Lung (tissue), 12 donors: Measurements from ENCODE around the gene ZCRB1. TPM values are rescaled to one million over a fixed set of nuclear protein-coding genes. Genes with fewer than 3 reads are reported as not detected.

Source experiments
- ATAC-seq: fragments of 200-7000 bp; cut with Tn5 transposase; one replicate; pipeline ENCODE4 v1.9.1; 2020; ENCODE audit warnings: moderate number of reproducible peaks; ENCODE audit not compliant: insufficient read depth, low FRiP score
- DNase-seq, 3 donors: peaks; one replicate each; pipeline ENCODE4 v3.0.0-alpha.2; 2013 to 2017
- H3K27ac ChIP-seq, 2 donors: one replicate each; pipeline ENCODE4 v1.5.1; 2013; ENCODE audit warnings: mild to moderate bottlenecking in 2 of 2, moderate library complexity in 2 of 2, control low read depth in 1 of 2, inconsistent platforms in 1 of 2, low read depth in 1 of 2, low read length in 1 of 2
- H3K27me3 ChIP-seq, 3 donors: one replicate each; pipeline ENCODE4 v1.5.1; 2013; ENCODE audit warnings: low read length in 2 of 3; ENCODE audit not compliant: control insufficient read depth in 3 of 3, insufficient read depth in 3 of 3
- H3K36me3 ChIP-seq, 4 donors: one replicate each; pipeline ENCODE4 v1.5.1; 2013; ENCODE audit warnings: low read length in 4 of 4, mild to moderate bottlenecking in 1 of 4, moderate library complexity in 1 of 4; ENCODE audit not compliant: control insufficient read depth in 4 of 4, insufficient read depth in 4 of 4
- H3K4me1 ChIP-seq, 5 donors: one replicate each; pipeline ENCODE4 v1.5.1; 2013; ENCODE audit warnings: low read length in 5 of 5, mild to moderate bottlenecking in 2 of 5, moderate library complexity in 1 of 5; ENCODE audit not compliant: control insufficient read depth in 5 of 5, insufficient read depth in 5 of 5
- H3K4me3 ChIP-seq: one replicate; pipeline ENCODE4 v1.5.1; 2013; ENCODE audit warnings: mild to moderate bottlenecking, control low read depth, moderate library complexity
- H3K9ac ChIP-seq, 2 donors: one replicate each; pipeline ENCODE4 v1.5.1; 2013; ENCODE audit warnings: low read length in 2 of 2, control low read depth in 1 of 2; ENCODE audit not compliant: insufficient read depth in 1 of 2
- H3K9me3 ChIP-seq, 4 donors: one replicate each; pipeline ENCODE4 v1.5.1; 2013; ENCODE audit warnings: low read length in 3 of 4, mild to moderate bottlenecking in 1 of 4, moderate library complexity in 1 of 4; ENCODE audit not compliant: control insufficient read depth in 4 of 4, insufficient read depth in 3 of 4
- WGBS, 2 donors: extraction: QIAGEN DNeasy Blood & Tissue Kit; methylation state at CpG; one replicate each; pipeline ENCODE4 v1.1.7; 2013; 5-methylcytosine and 5-hydroxymethylcytosine counted together
- polyA plus RNA-seq, 2 donors: library from polyadenylated mRNA; stranded (reverse); fragments of 200-250 nt; gene quantifications; one replicate each; pipeline ENCODE4 v1.2.1, GENCODE V29; 2013
- total RNA-seq, 2 donors: library from RNA; depleted of rRNA in 1 of 2; stranded (reverse); fragments of >200 nt in 1 of 2; gene quantifications; one replicate each; pipeline ENCODE4 v1.2.1, GENCODE V29; 2014 to 2021
- TF ChIP-seq, protein P1 (sequence below): IDR thresholded peaks from 2 replicates; pipeline ENCODE4 v1.5.1; 2012; ENCODE audit warnings: mild to moderate bottlenecking; ENCODE audit errors: control extremely low read depth, extremely low read depth
- donor health status: control.
- donor health status: control.
- donor health status: Bipolar disorder and iron deficiency.
- donor health status: healthy.
- donor health status: DM: yes; HTN: yes; CAD: no.

ZCRB1 gene
- total and polyA plus RNA-seq, 4 donors = 16.7 to 40.0 (median 28.6) TPM

DNA sequence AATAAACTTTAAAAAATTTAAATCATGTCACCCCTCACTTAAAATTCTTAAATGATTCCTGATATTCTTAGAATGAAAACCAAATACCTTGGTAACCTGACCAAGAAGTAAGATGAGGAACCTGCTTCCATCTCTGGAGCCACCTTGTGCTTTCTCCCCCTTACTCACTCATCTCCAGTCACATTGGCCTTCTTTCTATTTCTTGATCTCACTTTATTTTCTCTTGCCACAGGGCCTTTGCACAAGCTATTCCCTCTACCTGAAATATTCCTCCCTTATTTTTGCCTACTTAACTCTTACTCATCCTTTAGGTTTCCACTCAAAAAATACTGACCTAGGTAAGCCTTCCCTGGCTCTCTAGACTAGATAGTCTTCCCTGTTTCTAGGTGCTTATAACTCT is 5.1 kb downstream of the ZCRB1 start:
- peaks cover 0 to 8% (median 0%) of the 10 kb centered on the region in 5 donors for H3K4me1 ChIP-seq
- DNase-seq (no peak), ATAC-seq (no peak)
- H3K9ac ChIP-seq = no peak overlapping the region
- H3K9me3 ChIP-seq = no peaks in the 10 kb centered on the region
- peaks cover 0 to 7% (median 4%) of the 10 kb centered on the region in 4 donors for H3K36me3 ChIP-seq
- TF ChIP-seq, protein P1, sequence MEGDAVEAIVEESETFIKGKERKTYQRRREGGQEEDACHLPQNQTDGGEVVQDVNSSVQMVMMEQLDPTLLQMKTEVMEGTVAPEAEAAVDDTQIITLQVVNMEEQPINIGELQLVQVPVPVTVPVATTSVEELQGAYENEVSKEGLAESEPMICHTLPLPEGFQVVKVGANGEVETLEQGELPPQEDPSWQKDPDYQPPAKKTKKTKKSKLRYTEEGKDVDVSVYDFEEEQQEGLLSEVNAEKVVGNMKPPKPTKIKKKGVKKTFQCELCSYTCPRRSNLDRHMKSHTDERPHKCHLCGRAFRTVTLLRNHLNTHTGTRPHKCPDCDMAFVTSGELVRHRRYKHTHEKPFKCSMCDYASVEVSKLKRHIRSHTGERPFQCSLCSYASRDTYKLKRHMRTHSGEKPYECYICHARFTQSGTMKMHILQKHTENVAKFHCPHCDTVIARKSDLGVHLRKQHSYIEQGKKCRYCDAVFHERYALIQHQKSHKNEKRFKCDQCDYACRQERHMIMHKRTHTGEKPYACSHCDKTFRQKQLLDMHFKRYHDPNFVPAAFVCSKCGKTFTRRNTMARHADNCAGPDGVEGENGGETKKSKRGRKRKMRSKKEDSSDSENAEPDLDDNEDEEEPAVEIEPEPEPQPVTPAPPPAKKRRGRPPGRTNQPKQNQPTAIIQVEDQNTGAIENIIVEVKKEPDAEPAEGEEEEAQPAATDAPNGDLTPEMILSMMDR = no peak
- H3K27ac ChIP-seq = no peak overlapping the region
- no peaks in the 10 kb centered on the region for H3K27me3 ChIP-seq
- no peak overlapping the region for H3K4me3 ChIP-seq

DNA sequence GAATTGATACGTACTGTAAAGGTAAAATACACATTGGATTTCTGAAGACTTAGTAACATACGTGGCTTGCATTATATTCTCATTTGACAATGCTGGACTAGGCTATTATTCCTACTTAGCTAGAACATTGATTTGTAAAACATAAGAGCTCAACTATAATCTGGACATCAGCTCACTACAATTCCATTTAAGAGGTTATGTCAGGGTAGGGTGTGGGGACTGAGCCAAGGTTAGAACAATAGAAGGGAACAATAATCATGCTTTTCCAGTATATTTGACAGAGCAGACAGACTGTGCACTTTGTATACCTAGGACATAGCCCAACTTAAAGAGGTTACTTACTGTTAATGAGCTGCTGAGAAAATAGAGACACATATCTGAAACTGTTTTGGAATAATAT is 10.8 kb downstream of the ZCRB1 start:
- WGBS, 2 donors = 92 to 94% methylated on average over 2 of the region's 2 CpGs
- Histone ChIP-seq H3K9me3 (no peaks in the 10 kb centered on the region), H3K9ac (no peak overlapping the region), H3K36me3 (peaks cover 0 to 13% (median 8%) of the 10 kb centered on the region in 4 donors), H3K27me3 (no peaks in the 10 kb centered on the region), H3K4me1 (no peaks in the 10 kb centered on the region), H3K27ac (no peak overlapping the region), H3K4me3 (no peak overlapping the region)
- ATAC-seq (no peak), DNase-seq (no peak)
- TF ChIP-seq, protein P1 = no peak

DNA sequence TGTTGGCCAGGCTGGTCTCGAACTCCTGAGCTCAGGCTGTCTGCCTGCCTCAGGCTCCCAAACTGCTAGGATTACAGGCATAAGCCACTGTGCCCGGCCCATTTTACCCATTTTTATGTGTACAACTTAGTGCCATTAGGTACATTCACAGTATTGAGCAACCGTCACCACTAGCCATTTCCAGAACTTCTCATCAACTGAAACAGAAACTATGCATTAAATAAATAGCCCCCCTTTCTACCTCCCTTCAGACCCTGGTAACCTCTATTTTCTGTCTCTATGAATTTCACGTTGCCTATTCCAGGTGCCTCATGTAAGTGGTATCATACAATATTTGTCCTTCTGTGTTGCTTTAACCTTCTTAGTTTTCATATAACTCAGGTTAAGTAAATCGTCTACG is 15.9 kb downstream of the ZCRB1 start:
- Histone ChIP-seq H3K9ac (no peak overlapping the region), H3K9me3 (no peaks in the 10 kb centered on the region), H3K4me3 (no peak overlapping the region), H3K27me3 (no peaks in the 10 kb centered on the region), H3K36me3 (peaks cover 0 to 7% (median 5%) of the 10 kb centered on the region in 4 donors), H3K27ac (no peak overlapping the region), H3K4me1 (no peaks in the 10 kb centered on the region)
- ATAC-seq = no peak
- WGBS, 2 donors = 84 to 91% methylated on average over 6 of the region's 6 CpGs
- DNase-seq = no peak
- TF ChIP-seq, protein P1 = no peak

DNA sequence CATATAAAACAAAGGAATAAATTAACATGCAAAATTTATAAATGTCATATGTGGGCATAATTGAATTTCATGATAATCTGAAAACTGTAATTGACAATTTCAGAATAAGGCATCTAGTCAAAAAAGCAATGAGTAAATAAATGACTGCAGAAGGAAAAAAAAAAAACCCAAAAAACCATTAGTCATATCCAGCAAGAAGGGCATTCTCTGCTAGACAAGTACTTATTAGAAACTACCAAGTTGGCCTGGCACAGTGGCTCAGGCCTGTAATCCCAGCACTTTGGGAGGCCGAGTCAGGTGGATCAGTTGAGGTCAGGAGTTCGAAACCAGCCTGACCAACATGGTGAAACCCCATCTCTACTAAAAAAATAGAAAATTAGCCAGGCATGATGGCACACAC is 17.5 kb downstream of the ZCRB1 start:
- no peak overlapping the region for H3K4me3 ChIP-seq
- no peaks in the 10 kb centered on the region for H3K27me3 ChIP-seq
- TF ChIP-seq, protein P1 = no peak
- no peak for DNase-seq
- no peaks in the 10 kb centered on the region for H3K9me3 ChIP-seq
- no peak overlapping the region for H3K9ac ChIP-seq
- no peak for ATAC-seq
- H3K4me1 ChIP-seq = no peaks in the 10 kb centered on the region
- H3K27ac ChIP-seq = no peak overlapping the region
- 92 to 100% methylated on average over 2 of the region's 2 CpGs for WGBS, 2 donors
- peaks cover 0 to 4% (median 2%) of the 10 kb centered on the region in 4 donors for H3K36me3 ChIP-seq
